Erythroblast (primary cell): ENCODE data around the gene TUBA4B.

Experiments used
- GATA1 ChIP-seq: IDR thresholded peaks from 2 replicates; pipeline ENCODE4 v1.6.1; 2011; ENCODE audit warnings: low read depth, mild to moderate bottlenecking, control low read depth, low read length, moderate library complexity
- POLR2A ChIP-seq: IDR thresholded peaks from 2 replicates; pipeline ENCODE4 v1.6.1; 2011; ENCODE audit warnings: mild to moderate bottlenecking, low read length

DNA sequence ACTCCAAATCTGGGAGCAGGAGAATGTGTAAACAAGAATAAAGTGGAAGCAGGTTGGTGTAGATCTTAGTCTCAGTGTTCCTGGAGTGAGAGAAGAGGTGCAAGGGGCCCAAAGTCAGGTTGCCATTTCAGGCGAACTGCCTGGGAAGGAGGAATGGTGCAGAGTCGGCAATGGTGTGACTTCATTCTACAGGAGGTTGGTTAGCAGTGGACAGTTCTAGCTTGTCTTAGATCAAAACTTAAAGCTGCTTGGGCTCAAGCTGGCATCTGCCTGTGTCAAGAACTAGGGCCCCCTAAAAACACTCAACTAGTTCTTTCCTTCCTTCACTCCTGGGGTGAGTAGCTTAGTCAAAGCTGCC is 4.2 kb upstream of the TUBA4B start:
- TF ChIP-seq POLR2A = no peak
- TF ChIP-seq GATA1 = no peak
